ACHN (cell line): ENCODE data around the gene CTXN3.
"Not testable (repeated sequence)": the region's sequence is repeated elsewhere in the genome, so short reads cannot be mapped to it uniquely, and the experiment has no call there.

ENCODE experiments used
- DNase-seq: peaks from one replicate; pipeline ENCODE4 v3.0.0-alpha.2; 2015
- in situ Hi-C: cut with HindIII; loops from 2 replicates; pipeline ENCODE4 v1.10.0; 2017; ENCODE audit warnings: low sequenced_read_pairs, low pct_ligation_motif_present, low pct_unique_long_range_greater_than_20kb

Gene CTXN3

DNA sequence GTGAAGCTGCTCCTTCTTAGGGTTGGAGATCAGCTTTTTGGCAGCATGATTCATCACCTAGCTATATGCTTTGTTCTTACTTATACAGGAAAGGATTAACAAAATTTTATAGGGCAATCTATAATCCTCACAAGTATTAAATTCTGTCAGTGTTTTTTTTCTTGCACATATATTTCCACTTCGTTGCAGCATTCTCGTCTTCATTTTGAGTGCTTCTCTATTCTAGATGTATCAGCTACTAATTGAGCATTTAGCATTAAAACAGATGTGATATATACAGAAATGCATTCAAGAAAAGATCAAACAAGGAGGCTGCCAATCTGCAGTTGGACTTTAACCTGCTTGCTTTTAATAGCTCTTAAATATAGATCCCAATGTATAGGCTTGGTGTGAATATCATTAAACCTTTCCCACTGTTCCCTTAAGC, 3.6 kb upstream of the CTXN3 start:
- in situ Hi-C loops: no loop called here
- DNase-seq: no peak

GRCh38 chr5:127647361-127647958, 1.4 kb upstream of the CTXN3 start:
- in situ Hi-C loops: no loop called here
- no peak for DNase-seq

GRCh38 chr5:127650022-127650421, 1.1 kb downstream of the CTXN3 start:
- in situ Hi-C loops: no loop called here
- no peak for DNase-seq

DNA sequence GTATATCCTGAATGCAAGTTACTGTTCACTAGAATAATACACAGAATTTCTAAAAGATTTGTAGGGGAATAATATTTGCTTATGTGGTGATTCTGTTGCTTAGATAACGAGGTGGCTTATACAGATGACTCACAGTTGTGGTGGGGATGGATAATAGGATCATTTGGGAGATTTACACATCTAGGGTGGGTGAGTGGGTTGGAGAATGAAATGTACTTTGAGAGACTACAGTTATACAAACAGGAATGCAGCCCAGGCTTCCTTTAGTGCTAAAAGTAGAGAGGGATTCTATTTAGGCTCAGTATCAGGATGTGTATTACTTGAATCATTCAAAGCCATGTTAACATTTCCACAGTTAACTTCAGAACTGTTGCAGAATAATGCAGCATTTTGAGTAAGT, 1.8 kb downstream of the CTXN3 start:
- DNase-seq: no peak
- in situ Hi-C loops: no loop called here

GRCh38 chr5:127652952-127653611, 4.2 kb downstream of the CTXN3 start:
- no peak for DNase-seq
- in situ Hi-C loops: no loop called here

DNA sequence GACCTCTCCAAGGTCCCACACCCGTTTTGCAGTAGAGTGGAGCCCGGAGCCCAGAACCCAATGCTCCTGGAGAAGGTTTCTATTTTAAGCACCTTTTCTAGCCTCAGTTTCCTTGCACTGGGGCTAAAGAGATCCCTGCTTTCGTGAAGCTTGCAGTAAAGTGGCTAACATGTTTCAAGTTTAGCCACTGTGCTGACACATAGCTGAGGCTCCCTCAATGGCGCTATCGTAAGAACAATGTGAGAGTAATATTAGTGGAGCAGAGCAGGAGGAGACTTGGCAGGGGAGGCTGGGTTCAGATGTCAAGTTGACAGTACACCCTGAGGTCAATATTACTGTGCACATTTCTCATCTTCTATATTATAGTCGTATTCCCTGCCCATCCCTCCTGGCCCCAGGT, 7.9 kb downstream of the CTXN3 start:
- DNase-seq: no peak
- in situ Hi-C loops: no loop called here

DNA sequence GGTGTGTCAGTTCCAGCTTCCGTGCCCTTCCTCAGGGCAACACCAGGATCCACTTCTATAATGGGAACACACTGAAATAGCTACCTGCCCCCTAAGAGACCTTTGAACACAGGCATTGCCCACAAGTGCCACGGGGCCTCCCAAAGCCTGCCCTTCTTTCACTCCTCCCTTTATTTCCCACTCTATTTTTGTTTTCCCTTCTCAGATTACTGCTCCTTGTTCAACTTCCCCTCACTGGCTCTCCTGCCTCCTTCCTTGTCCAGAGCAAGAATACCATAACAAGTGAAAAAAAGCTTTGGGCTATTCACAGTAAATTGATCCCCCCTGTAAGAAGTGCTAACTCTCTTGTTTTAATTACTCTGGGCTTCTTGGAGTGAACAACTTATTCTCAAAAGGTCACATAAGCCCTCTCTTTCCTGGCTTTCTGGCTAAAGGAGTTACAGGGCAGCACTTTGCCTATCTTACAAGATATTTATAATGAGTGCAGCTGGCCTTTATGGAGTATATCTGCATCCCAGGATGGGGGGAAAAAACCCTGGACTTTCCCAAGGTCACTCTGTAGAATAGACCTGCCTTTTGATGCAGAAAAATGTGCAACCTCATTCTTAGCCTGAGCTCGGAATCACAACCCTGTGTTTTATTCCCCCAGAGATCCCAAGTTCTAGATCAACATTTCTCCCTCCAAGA, 11.3 kb downstream of the CTXN3 start:
- in situ Hi-C loops: no loop called here
- DNase-seq: no peak

DNA sequence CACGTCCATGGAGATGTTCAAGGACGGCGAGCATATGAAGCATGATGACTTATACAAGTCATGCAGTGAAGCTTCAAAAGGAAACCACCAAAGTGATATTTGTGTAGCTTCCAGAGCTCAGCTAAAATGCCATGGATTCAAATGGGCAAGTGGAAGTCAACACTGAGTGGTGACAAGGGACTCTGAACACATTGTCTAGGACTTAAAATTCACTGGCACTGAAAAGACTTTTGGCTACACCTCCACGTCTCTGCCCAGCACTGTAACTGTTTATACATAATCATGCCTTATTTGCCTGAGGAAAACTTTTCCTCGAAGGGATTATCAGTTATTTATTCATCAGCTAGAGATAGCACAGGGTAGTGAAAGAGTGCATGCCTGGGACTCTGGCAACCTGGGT, 15.2 kb downstream of the CTXN3 start:
- no peak for DNase-seq
- in situ Hi-C loops: no loop called here

DNA sequence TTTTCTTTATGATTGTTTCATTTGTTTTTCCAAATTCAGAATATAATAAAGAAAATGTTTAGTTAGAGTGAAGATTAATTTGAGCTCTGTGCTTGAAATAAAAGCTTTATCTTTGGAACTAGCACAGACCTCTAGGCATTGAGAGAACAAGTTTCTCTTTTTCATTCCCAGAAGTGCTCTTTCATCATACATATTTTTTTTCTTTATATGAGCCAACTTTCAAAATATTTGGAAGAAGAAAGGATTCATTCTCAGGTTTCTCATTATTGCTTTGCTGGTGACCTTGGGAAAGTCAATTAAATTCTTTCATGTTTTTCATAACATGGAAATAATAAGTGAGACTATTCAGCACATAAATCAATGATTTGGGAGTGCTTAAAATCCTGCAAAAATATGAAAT, 16.8 kb downstream of the CTXN3 start:
- in situ Hi-C loops: no loop called here
- no peak for DNase-seq

GRCh38 chr5:127666043-127666716, 17.3 kb downstream of the CTXN3 start:
- in situ Hi-C loops: no loop called here
- DNase-seq: no peak

GRCh38 chr5:127667926-127668325, 19.0 kb downstream of the CTXN3 start:
- DNase-seq: no peak
- in situ Hi-C loops: no loop called here

DNA sequence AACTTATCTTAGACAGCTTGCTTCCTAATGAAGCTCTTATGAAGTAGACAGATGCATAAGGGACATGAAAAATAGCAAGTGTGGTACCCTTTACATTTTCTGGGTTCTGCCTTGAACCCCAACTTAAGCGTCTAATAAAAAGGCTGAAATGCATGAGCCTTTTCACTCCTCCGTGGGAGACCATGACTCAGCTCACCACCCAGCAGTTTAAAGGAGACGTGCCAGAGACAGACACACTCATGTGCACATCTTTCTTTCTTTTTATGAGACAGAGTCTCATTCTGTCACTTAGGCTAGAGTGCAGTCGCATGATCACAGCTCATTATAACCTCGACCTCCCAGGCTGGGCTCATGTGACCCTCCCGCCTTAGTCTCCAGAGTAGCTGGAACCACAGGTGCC, 22.3 kb downstream of the CTXN3 start:
- in situ Hi-C loops: no loop called here
- no peak for DNase-seq

- in situ Hi-C loops: no loop called here
- DNase-seq: no peak
Observed at GRCh38 chr5:127673117-127673800, 24.4 kb downstream of the CTXN3 start.

GRCh38 chr5:127676951-127677350, 28.1 kb downstream of the CTXN3 start:
- DNase-seq, in situ Hi-C loops: not testable (repeated sequence)

DNA sequence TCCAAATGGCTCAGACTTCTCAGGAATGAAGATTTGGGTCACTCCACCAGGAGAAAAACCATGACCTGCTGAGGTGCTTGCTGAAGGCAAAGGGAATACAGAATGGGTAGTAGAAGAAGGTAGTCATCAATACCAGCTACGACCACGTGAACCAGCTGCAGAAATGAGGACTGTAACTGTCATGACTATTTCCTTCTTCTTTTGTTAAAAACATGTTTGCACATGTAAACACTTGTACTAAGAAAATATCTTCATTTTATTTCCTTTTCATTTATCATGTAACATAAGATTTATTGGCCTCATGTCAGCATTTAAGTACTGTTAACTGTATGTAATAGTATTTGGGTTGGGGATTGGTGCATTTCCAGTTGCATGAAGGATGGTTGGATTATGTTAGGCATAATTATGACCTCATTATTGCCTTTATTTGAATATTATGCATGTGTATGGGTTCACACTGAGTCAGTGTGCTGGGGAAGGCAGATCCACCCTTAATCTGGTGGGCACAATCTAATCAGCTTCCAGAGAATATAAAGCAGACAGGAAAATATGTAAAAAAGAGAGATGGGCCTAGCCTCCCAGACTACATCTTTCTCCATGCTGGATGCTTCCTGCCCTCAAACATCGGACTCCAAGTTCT, 30.9 kb downstream of the CTXN3 start:
- in situ Hi-C loops, DNase-seq: not testable (repeated sequence)

- no peak for DNase-seq
- in situ Hi-C loops: no loop called here
Observed at GRCh38 chr5:127680595-127680994, 31.7 kb downstream of the CTXN3 start.

GRCh38 chr5:127683008-127683407, 34.1 kb downstream of the CTXN3 start:
- no peak for DNase-seq
- in situ Hi-C loops: no loop called here

DNA sequence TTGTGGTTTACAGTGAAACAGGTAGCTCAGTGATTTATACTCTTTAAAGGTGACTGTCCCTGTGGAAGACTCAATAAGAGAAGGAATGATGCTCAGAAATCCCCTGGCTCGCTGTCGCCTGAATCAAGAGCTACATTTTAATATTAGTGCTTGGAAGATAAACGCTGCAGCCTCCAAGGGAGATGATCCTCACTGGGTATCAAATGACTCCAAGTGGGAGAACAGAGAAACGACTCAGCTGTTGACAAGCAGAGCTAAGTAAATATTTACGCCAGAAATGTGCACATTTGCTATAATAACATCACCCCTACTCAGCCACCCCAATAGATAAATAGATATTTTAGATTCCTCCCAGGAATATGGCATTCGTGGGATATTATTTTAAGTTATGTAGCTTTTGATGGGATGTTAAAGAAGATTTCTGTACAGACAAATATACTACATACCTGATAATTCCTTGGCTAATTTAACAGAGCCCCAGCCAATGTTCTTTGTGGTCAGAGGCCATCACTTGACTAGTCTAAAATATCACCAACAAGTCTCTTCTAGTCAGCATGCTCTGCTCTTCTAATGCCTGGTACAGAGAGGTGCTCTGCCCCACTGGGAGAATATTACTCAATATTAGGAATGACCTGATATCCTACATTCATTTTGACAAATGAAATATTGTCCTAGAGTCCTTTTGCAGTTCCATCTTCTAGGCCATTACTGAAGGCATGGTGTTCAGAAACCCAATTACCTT, 36.0 kb downstream of the CTXN3 start:
- in situ Hi-C loops: no loop called here
- DNase-seq: no peak
